HG03175 (cell line): Measurements from ENCODE around the gene CBLIF.
A peak's percentile ranks its signal among the peaks of the same experiment; 100 is the strongest.
"Not testable (repeated sequence)": the region's sequence is repeated elsewhere in the genome, so short reads cannot be mapped to it uniquely, and the experiment has no call there.

Source experiments
- ATAC-seq: cut with Tn5 transposase; IDR thresholded peaks from one replicate; pipeline ENCODE4 v1.9.1; 2021; ENCODE audit warnings: mild to moderate bottlenecking, moderate library complexity; ENCODE audit not compliant: unreplicated experiment

CBLIF gene

GRCh38 chr11:59848439-59848838, 3.1 kb upstream of the CBLIF start:
- ATAC-seq, result not testable (repeated sequence)

- no peak for ATAC-seq
Measured at GRCh38 chr11:59847626-59848025, 2.3 kb upstream of the CBLIF start.

- no peak for ATAC-seq
Measured at GRCh38 chr11:59846556-59846955, 1.3 kb upstream of the CBLIF start.

GRCh38 chr11:59842316-59842715, 3.0 kb downstream of the CBLIF start:
- ATAC-seq, result no peak

- ATAC-seq, result peak; percentile 60
Measured at GRCh38 chr11:59841514-59841913, 3.8 kb downstream of the CBLIF start.

- ATAC-seq, result no peak
Measured at GRCh38 chr11:59839615-59840014, 5.7 kb downstream of the CBLIF start.

- no peak for ATAC-seq
Measured at GRCh38 chr11:59833602-59834001, 11.7 kb downstream of the CBLIF start.

GRCh38 chr11:59829358-59829757, 15.9 kb downstream of the CBLIF start:
- ATAC-seq, result no peak

GRCh38 chr11:59822989-59823566, 22.2 kb downstream of the CBLIF start:
- ATAC-seq, result peak; percentile 90

GRCh38 chr11:59818572-59818971, 26.7 kb downstream of the CBLIF start:
- no peak for ATAC-seq

GRCh38 chr11:59816434-59816833, 28.9 kb downstream of the CBLIF start:
- not testable (repeated sequence) for ATAC-seq

GRCh38 chr11:59815754-59816153, 29.5 kb downstream of the CBLIF start:
- no peak for ATAC-seq

- no peak for ATAC-seq
Measured at GRCh38 chr11:59814021-59814420, 31.3 kb downstream of the CBLIF start.

GRCh38 chr11:59813364-59813763, 31.9 kb downstream of the CBLIF start:
- ATAC-seq, result no peak

GRCh38 chr11:59812220-59812619, 33.1 kb downstream of the CBLIF start:
- ATAC-seq, result no peak

- ATAC-seq, result peak; percentile 2
Measured at GRCh38 chr11:59810911-59811259, 34.4 kb downstream of the CBLIF start.

GRCh38 chr11:59810189-59810910, 34.9 kb downstream of the CBLIF start, which contains the start of gene MRPL16:
TSS of gene MRPL16 (minus strand) at chr11:59810778. CDS start at chr11:59810658, 120 bp downstream.
- peak; percentile 99 for ATAC-seq

- no peak for ATAC-seq
Measured at GRCh38 chr11:59807047-59807610, 38.2 kb downstream of the CBLIF start.

- no peak for ATAC-seq
Measured at GRCh38 chr11:59804061-59804460, 41.2 kb downstream of the CBLIF start.

- peak; percentile 62 for ATAC-seq
Measured at GRCh38 chr11:59802639-59803176, 42.6 kb downstream of the CBLIF start.

GRCh38 chr11:59801981-59802638, 43.2 kb downstream of the CBLIF start:
- ATAC-seq, result no peak
